SU-DHL-6 (cell line): ENCODE results near the gene EVPL.

Experiments used
- CTCF ChIP-seq: fragments of 200-600 bp; sonication (generic); IDR thresholded peaks from one replicate; pipeline ENCODE4 v1.5.1; 2017; ENCODE audit warnings: antibody characterized with exemption, mild to moderate bottlenecking, low read length, moderate library complexity; ENCODE audit not compliant: insufficient read depth, poor library complexity, severe bottlenecking
- EZH2phosphoT487 ChIP-seq: fragments of 200-600 bp; sonication (generic), shearing (Covaris generic); conservative IDR thresholded peaks from 2 replicates; pipeline ENCODE4 v1.6.1; 2018; ENCODE audit warnings: mild to moderate bottlenecking, antibody characterized with exemption, low read length, moderate library complexity, mixed read lengths

- TF ChIP-seq CTCF (no peak), EZH2phosphoT487 (no peak)
These were observed 28.7 kb downstream of the EVPL start for GRCh38 chr17:75998327-75998795.
